ENCODE data around the gene BCL7A.
"Not testable (repeated sequence)": the region's sequence is repeated elsewhere in the genome, so short reads cannot be mapped to it uniquely, and the experiment has no call there.

Gene BCL7A

DNA sequence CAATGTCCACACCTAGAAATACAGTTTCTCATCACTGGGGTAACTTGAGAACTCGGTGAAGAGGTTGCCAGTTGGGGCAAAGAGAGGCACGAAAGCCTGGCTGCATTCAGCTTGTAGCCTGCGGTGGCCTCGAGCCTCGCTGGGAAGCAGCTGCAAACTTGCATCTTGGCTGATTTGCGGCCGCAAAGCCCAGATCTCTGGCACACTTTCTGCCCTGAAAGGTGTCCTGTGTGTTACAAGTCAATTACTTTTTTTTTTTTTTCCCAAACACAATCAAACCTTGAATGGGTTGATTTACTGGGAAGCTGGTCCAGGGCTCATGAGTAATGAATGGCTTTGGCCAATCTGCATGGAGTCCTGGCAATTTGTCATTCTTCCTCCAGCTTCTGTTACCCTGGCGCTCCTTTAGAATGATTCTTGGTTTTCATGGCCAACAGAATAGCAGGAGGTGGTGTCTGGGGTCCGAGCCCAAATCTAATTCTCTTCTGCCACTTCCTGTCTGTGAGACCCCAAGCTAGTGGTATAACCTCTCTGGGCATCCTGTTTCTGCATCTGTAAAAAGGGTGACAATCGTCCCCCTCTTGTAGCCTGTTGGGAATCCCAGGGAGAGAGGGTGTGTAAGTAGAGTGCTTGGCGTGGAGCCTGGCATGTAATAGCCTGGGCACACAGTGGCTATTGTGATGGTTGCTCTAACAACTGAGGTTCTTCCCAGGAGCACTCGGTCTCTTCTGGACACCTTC, 6.7 kb downstream of the BCL7A start:
- peak; percentile 18 for DNase-seq

- DNase-seq = no peak
Measured at GRCh38 chr12:122028905-122029560, 7.3 kb downstream of the BCL7A start.

GRCh38 chr12:122029620-122030423, 8.1 kb downstream of the BCL7A start:
- no peak for DNase-seq

DNA sequence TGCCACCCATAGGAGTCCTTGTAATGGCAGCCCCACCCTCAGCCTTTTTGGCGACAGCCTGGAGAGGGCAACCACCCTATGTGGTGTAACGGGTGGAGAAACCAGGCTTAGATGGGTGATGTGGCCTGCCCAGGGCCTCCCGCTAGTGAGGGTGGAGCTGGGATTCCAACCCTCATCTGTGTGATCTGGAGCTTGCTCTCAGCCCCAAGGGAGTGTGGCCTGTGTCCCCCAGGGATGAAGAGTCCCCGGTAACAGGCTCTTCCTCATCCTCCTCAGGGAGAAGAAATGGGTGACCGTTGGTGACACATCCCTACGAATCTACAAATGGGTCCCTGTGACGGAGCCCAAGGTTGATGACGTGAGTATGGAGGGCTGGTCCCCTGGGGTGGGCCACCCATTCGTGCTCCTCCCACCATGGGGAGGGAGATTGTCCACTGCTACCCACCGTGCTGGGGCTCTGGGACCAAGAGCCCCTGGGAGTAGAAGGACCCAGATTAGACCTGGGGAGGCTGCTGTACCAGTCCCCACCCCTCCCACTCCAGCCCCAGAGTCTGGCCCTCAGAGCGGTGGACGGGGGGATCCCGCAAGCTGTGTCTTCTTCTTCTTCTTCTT, 8.8 kb downstream of the BCL7A start:
- no peak for DNase-seq

GRCh38 chr12:122031342-122032216, 9.9 kb downstream of the BCL7A start:
- peak; percentile 15 for DNase-seq

DNA sequence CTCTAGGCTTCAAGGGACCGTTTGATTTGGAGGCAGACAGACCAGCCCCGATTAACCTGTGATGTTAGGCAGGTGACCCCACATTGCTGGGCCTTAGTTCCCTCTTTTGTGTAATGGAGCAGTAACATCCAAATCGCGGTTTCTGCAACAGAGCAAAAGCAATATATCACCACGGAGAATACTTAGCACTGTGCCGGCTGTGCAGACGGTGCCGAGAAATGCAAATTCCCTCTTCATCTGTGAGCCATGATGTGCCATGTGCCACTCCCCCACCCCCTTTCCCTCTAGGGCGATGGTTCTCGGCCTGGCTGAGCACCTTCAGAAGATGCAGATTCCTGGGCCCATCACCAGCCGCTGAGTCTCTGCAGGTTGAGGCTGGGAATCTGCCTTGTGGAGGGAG, 10.9 kb downstream of the BCL7A start:
- no peak for DNase-seq

GRCh38 chr12:122035292-122035691, 13.6 kb downstream of the BCL7A start:
- no peak for DNase-seq

DNA sequence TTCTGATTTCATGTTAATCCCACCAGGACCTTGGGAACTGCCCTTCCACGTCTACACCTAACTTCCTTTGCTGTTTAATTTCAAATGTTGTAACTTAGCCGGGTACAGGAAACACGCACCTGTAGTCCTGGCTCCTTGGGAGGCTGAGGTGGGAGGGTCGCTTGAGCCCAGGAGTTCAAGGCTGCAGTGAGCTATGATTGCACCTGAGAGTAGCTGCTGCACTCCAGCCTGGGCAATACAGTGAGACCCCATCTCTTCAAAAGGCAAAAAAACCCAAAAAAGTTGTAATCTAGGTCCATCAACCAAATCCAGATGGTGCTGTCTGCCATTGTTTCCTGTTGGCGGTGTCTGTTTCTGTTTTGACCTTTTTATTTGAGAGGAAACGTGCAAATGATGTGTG, 14.5 kb downstream of the BCL7A start:
- DNase-seq = no peak

DNA sequence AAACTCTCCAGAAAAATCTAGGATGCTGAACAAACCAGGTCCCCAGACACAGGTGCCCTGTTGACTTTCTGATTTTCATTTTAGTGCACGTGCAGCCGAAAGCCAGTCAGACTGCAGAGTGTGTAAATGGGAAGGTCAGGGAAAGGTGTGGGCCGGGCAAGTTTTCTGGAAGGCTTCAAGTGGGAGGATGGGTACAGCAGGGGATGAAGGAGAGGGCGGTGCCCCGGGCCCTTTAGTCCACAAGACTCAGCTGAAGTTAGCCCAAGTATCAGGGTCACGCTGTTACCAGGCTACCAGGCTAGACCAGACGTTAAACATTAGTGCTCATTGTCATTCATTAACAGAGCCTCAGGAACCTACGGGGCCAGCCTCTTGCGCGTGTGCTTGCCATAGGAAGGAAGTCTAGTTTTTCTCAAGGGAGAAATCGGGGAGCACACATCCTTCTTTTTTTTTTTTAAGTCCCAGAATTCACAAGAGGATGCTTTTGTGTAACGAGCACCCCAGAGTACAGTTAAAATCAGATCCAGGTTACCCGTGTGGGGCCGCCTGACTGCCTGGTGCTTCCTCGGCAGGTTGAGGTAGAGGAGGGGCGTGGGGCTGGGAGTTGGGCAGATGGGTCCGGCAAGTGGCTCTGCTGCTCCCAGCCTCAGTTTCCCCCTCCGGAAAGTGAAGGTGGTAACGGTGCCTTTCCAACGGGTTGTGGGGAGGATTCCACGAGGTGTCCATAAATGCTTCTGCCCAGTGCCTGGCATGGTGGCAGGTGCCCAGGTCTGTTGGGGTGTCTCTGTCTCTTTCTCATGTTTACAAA, 19.1 kb downstream of the BCL7A start:
- no peak for DNase-seq

DNA sequence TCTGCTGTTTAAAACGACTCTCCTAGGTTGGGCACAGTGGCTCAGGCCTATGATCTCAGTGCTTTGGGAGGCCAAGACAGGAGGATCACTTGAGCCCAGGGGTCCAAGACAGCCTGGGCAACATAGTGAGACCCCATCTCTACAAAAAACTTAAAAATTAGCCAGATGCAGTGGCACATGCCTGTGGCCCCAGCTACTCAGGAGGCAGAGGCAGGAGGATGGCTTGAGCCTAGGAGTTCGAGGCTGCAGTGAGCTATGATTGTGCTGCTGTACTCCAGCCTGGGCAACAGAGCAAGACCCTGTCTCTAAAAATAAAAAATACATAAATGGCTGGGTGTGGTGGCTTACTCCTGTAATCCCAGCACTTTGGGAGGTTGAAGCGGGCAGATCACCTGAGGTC, 19.8 kb downstream of the BCL7A start:
- DNase-seq = not testable (repeated sequence)

- no peak for DNase-seq
Measured at GRCh38 chr12:122042910-122043309, 21.2 kb downstream of the BCL7A start.

DNA sequence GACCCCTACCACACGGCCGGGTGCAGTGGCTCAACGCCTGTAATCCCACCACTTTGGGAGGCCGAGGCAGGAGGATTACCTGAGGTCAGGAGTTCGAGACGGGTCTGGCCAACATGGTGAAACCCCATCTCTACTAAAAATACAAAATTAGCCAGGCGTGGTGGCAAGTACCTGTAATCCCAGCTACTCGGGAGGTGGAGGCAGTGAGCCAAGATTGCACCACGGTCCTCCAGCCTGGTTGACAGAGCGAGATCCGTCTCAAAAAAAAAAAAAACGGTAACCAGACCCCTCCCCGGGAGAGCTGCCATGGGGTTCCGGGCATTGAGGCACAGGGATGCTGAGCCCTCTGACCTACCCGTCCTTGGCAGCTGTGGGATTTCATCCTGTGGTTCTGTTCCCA, 21.8 kb downstream of the BCL7A start:
- DNase-seq = no peak

GRCh38 chr12:122045262-122045661, 23.6 kb downstream of the BCL7A start:
- no peak for DNase-seq

GRCh38 chr12:122046145-122046544, 24.5 kb downstream of the BCL7A start:
- DNase-seq = no peak

GRCh38 chr12:122048151-122048550, 26.5 kb downstream of the BCL7A start:
- DNase-seq = peak; percentile 56

GRCh38 chr12:122049827-122050226, 28.1 kb downstream of the BCL7A start:
- DNase-seq = no peak

- DNase-seq = no peak
Measured at GRCh38 chr12:122050706-122051105, 29.0 kb downstream of the BCL7A start.

DNA sequence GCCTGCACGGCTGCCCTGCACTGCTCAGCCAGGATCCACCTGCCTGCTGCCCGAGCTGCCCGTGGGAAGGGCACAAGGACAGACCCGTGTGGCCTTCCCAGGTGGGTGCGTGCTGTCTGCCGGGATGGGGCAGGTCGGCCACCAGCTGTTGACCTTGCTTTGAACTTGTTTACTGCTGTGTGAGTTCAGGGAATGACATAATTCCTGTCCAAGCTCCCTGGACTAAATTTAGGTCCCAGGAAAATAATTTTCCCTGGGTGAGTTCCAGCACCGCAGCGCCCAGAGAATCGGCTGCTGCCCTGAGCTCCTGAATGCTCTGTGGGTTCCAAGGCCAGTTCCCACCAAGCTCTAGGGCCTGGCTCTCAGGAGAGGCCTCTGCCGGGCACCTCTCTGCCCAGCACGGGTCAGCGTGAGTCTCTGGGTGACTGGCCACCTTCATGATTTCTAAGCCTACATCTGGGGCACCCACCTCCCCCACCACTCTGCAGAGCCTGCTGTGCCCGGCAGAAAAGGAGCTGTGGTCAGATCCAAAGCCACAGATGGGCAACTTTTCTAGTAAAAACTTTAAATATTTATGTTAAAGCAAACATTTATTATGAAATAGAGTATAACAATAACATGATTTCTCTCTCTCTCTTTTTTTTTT, 29.7 kb downstream of the BCL7A start:
- DNase-seq = no peak

GRCh38 chr12:122052285-122052684, 30.6 kb downstream of the BCL7A start:
- no peak for DNase-seq

- DNase-seq = no peak
Measured at GRCh38 chr12:122054842-122055520, 33.3 kb downstream of the BCL7A start.
